Stimulated activated CD4-positive, alpha-beta T cell treated with anti-CD3 and anti-CD28 coated beads, Interleukin-2, amount 100 ng/mL, for 24 hours (primary cell): ENCODE data around the gene CASK.
A peak's percentile ranks its signal among the peaks of the same experiment; 100 is the strongest.

Experiments
- DNase-seq, 2 donors: peaks; one replicate each; pipeline ENCODE4 v3.0.0-alpha.2; 2020

CASK gene

DNA sequence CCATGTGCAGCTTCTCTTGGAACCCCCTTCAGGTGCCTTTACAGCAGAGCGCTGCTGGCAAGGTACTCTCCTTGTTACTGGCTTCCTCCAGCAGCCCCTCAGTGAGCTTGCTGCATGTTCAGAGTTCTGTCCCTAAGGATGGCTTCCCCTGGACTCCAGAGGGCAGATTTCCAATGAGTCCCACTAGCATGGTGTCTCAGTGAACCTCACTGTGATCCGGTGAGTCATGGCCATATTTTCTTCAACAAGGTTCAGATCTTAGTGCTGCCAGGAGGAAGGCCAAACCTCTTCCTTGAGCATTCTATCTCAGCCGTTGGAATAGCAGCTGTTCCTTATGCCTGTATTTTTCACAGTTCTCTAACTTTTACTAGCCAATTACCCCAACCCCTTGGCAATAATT, 98.8 kb downstream of the CASK start:
- no peak for DNase-seq

DNA sequence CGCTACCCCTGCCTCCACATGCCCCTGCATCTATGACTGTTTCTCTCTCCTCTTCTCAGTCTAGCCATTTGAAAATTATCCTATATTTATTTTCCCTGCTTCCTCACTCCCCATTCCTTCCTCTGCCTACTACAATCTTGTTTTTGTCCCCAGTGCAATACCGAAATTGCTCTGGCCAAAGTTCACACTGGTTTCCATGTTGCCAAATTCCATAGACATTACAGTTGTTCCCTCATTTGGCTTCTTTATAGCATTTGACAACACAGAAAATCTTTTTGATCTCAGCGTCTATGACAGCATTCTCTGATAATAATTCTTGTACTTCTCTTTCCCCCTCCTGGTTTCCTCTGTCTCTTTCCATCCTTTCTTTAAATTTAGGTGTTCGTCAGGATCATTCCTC, 100.0 kb downstream of the CASK start:
- no peak for DNase-seq

DNA sequence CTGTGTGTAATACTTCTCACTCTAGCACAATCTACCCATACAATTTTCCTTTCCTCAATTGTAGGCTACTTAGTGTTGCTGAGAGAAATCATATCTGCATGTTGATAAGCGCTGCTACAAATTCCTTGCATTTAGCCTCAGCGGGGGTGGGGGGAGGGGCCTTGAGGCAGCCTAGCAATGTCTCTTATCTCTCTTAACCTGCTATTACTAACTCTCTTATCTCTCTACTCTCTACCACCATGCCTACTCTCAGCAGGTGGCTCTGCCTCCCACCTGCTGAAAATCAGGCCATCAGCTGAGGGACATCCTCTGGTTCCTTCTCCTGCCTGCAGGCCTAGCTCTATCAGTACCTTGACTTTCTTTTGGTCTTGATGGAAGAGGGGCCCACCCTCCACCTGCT, 100.5 kb downstream of the CASK start:
- no peak for DNase-seq

DNA sequence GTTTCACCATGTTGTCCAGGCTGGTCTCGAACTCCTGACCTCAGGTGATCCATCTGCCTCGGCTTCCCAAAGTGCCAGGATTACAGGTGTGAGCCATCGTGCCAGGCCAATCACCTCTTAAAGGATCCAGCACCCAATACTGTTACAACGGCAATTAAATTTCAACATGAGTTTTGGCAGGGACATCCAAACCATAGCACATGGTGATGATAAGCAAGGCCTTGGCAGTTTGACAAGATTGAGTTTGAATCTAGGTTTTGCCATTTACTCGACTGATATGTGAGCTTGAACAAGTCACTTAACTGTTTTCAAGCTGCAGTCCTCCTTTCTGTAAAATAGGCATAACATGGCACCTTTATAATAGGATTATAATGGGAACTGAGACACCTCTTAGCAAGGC, 115.3 kb downstream of the CASK start:
- no peak for DNase-seq

DNA sequence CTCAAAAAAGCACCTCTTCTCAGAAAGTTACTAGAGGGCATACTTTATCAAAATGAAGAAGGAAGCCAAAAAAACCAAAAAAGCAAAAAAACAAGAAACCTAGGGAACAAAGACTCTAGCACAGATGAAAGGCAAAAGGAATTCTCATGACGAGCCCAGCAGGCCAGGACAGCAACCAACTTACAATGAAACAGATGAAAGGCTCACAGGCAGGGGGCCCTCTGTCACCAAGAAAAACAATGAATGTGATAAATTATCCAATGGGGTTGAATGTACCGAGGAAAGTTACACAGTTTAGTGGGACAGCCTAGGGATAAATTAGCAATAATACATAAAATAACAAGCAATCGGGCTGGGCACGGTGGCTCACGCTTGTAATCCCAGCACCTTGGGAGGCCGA, 120.4 kb downstream of the CASK start:
- no peak for DNase-seq

DNA sequence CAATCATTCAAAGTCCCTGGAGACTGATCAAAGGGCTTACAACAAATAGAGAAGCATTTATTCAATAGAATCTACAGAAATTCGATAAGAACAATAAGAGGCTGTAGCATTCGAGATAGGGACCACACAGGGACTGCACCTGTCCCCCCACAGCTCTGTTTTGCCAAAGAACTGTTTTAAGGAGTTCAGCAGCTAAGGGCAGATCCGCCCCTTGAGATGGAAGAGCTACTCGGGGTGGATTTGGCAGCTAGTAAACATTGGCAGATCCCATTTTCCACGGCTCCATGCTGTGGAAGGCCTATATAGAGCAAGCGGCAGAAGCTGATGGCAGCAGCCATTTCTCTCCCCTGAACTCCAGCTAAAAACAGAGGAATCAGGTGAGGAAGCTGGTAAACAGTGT, 123.7 kb downstream of the CASK start:
- no peak for DNase-seq

DNA sequence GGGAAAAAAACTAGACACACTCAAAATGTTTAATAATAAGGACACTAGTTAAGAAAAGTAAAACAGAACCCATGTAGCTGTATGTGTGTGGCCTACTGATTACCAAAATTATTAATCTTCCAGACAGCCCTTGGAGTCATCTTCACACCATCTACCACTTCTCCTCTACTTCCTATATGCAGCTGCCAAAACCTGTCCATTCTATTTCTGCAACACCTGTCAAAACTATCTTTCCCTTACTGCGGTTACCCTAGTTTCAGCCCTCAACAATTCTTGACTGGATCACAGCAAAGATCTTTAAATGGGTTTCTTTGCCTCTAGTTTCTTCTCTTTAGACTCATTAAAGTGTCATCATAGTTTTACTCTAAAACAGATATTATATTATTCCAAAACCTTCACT, 126.8 kb downstream of the CASK start:
- no peak for DNase-seq

DNA sequence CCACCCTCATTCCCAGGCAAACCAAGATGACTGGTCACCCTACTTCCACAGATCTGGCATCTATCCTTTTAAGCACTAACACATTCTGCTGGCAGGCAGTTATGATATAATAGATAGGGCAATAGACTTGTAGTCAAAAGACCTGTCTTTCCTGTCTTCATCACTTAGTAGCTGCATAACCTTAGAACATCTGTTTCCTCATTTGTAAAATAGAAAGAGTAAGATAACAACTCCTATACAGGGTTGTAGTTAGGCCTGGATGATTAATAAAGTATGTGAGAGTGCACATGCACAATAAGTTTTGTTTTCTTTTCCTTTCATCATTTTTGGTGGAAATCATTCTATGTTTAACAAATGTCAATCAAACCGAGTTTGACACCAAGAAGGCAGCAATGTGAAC, 127.3 kb downstream of the CASK start:
- DNase-seq: no peak

DNA sequence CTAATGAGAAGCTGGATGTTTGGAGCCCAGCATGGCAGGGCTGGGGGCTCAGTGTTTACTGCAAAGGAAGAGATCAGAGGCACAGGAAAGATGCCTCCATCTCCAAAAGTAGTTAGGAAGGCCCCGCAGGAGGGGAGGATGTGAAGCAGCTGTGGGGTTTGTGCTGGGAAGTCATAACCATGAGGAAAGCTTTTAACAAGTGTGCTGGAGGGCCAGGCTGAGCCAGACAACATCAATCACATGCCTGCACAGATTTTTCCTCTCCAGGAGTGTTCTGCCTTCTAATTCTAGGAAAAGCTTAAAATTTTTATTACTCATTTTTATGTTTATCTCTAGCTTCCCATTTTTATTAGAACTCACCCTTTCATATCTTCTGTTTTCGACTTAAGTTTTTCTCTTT, 134.0 kb downstream of the CASK start:
- no peak for DNase-seq

DNA sequence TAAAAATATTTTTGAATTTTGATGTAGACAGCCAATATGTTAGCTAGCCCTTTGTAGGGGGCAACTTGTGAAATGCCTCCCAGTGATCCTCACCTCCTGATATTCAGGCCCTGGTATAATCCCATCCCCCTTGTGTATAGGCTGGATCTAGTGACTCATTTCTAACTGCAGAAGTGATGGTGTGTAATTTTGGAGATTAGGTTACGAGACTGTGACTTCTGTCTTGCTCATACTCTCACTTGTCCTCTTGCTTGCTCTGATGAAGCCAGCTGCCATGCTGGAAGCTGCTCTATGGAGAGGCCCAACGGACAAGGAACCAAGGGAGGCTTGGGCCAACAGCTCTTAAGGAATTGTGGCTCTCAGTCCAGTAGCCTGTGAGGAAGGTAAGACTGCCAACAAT, 137.7 kb downstream of the CASK start:
- DNase-seq: no peak

DNA sequence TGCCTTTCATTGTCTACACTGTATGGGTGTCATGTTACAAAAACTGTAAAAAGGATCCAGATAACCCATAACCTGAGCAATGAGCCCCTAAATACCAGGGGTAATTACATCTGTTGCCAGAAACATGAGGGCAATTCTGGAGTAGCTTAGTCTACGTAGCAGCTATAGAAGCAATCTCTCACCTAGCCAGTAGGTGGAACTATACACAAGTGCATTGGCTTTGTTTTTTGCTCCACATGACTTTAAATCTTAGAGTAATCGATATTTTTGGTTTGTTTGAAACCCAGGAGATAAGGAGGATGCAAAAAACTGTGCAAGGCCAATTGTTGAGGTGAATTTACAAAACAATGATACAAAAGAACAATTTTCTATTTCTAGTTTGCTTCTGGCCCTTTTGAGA, 141.9 kb downstream of the CASK start:
- DNase-seq: no peak

DNA sequence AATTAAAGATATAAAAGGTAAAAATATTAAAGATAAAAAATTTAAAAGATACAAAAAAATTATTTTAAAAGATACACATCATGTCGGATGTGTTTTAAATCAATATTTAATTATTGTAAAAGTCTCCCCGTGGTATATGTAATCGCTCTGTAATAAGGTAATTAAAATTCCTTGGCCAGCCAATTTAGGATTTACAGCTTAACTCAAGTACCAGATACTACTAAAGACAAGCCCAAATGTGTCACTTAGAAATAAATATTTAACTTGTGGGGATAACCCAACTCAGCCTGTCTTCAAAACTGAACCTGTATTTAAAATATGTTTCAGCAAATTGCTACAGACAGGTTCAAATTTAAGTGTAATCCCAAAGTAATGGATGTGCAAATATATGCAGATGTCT, 143.4 kb downstream of the CASK start:
- DNase-seq: no peak

DNA sequence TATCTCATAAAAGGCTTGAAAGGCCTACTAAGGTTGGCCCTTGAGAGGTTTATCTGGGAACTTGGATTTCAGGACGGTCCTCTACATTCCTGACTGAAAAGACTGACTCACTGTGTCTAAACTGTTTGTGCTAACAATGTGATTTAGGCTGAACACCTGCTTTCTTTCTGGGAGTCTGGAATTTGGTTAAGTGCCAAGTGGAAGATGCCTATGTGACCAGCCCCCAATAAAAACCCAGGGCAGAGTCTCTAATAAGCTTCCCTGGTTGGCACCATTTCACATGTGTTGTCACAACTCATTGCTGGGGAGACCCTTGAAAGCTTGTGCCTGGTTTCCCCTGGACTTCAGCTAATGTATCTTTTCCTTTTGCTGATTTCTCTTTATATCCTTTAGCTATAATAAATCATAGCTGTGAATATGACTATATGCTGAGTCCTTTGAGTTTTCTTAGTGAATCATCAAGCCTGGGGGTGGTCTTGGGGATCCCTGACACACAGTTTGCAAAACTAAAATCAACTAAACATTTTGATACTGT, 144.3 kb downstream of the CASK start:
- no peak for DNase-seq

DNA sequence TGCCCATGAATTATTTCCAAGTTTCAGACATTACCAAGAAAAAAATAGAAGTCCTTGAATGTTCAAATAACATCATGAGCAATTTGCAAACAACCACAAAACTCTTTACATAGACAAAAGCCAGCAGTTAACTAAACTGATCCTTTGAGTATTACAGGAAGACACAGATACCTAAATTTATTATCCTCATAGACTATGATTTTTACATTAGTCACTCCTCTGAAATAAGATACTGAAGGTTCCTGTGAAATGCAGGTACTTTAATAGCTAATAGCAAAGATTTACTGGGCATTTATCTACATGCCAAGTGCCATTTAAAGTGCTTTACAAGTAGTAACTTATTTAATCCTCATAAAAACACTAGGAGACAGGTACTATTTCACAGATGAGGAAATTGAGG, 161.7 kb downstream of the CASK start:
- DNase-seq: no peak

DNA sequence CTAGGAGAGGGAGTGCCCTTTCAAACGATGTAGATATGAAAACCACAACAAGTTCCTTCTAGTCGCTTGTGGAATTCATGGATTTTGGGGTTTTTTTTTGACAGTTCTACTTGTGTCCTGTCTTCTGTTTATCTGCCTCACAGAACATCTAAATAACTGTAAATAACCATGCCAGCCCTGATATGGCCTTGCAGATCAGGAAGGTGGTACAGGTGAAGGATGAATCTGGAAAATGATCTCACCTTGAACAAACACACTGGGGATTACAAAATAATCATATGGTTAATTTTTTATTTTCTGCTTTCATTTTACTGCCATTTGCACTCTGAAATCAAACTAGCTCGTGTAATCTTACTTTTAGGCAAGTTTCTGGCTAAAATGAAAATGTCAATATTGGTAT, 162.2 kb downstream of the CASK start:
- no peak for DNase-seq

DNA sequence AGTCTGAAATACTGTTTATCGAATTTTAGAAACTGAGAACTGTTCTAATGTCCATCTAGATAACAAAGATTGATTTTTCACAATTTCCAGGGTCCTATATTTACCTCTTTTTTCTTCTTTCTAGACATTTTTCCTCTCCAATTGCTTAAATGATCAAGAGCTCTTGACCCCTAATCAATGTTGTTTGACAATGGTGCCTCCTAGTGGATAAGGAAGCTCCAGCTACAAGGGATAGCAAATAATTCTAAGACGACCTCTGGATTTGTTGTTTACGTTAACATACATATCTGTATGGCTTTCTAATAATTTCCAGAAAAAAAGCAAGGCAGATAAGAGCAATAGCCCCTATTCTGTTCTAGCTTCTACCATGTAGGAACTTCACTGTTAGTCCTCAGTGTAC, 163.5 kb downstream of the CASK start:
- DNase-seq: no peak

DNA sequence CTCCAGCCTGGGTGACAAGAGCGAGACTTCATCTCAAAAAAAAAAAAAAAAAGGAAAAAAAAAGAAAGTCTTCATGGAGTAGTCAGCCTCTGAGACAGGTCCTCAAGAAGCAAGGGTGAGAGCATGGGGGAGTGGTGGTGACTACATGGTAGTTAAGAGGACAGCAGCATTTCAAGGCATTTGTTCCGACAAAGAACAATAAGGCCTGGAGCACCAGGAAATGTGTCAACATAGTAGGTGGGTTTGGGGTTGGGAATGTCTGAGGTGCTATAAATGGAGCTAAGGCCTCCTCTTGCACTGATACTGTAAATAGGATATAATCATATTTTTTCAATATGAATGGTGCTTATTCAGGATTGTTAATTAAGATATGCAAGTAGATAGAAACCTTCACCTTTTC, 165.0 kb downstream of the CASK start:
- no peak for DNase-seq

DNA sequence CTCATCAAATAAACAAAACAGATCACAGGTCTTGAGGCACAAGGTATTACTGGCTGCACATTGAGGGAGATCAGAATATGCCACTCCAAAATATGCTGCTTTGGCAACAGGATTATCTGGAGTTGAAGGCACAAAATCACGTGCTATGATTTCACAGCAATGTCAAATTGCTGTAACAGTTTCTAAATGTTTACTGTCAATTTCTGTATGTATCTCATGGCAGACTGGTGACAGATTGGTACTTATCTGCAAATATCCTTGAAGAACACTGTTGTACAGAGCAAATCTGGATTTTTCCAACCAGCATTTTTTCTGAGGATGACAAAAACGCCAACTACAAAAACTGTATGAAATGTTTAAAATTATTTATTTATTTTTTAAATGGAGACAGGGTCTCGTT, 172.6 kb downstream of the CASK start:
- DNase-seq: no peak

DNA sequence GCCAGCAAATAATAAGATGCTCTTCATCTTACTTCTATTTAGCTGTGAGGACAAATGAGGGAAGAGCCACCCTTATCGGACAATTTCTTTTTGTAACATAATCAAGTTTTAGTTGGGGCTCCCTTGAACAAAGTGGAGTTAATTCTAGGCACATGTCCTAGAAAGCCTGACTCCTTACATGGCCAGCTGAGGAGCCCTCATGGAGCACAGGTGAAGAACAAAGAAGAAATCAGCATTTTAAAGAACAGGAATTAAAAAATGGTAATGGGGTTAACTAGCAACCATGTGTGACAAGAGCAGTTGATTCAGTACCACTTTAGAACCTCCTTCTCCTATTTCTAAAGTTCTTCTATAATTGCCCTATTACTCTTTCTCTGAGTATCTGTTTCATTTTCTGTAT, 183.5 kb downstream of the CASK start:
- no peak for DNase-seq

DNA sequence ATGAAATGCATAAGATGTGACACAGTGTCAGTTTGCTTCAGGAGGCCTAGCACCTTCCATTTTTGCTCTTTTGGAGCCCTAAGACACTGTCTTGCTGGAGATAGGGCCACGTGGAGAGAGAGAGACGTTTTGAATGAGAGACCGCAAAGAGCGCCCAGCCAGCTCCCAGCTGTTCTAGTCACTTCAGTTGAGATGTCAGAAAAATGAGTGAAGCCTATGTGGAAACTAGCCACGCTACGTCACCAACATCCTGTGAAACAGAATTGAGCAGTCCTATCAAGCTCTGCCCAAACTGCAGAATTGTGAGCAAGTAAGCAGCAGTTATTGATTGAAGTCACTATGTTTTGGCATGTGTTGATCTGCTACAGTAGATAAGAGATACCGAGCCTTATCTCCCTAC, 186.3 kb downstream of the CASK start:
- DNase-seq: peak in 1 of 2 donors; percentile 3

DNA sequence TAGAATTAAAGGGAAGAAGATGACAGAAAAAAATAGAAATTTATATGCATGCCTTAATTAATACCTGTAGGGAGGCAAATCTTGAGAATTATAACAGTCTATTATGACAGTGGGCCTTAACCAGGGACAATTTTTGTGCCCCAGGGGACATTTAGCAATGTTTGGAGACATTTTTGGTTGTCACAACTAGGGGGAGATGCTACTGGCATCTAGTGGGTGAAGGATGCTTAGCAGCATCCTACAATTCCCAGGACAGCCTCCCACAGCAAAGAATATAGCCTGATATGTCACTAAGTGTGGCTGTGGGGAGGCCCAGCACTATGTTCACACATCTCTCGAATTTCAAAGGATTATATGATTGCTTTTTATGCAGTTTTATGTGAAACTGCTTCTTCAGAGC, 188.8 kb downstream of the CASK start:
- DNase-seq: no peak

DNA sequence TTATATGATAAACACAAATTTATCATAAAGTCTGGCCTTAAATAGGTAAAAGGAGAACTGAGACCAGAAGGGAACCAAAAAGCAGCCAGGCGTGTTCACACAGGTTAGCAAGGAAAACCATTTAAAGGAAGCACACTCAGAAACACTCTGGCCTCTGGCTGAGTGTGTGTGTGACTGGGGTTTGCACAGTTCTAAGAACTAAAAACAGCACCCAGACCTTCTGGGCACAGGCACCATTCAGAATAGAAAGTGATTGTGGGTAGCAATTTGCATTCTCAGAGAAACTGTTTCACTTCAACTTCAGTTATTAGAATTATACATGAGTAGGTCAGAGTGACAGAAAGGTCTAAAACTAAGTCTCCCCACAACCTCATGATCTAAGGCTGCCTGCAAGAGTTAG, 189.4 kb downstream of the CASK start:
- DNase-seq: peak in 1 of 2 donors; percentile 6

DNA sequence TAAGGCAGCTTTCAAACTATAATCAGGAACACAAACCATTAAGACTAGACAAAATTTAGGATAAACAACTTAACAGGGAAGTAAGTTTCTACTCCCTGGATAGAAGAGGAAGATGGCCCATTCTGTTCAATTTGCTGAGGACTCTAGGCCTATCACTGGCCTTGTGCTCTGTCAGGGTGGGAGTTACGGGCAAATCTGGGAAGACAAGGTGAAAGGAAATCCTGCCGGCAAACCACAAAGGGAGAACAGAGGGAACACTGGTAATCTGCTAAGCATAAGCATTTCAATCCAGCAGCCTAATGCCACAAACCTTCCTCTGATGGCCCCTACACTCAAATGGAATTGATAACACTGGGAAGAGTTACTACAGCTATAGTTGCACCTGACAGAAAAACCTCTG, 191.1 kb downstream of the CASK start:
- DNase-seq: no peak

DNA sequence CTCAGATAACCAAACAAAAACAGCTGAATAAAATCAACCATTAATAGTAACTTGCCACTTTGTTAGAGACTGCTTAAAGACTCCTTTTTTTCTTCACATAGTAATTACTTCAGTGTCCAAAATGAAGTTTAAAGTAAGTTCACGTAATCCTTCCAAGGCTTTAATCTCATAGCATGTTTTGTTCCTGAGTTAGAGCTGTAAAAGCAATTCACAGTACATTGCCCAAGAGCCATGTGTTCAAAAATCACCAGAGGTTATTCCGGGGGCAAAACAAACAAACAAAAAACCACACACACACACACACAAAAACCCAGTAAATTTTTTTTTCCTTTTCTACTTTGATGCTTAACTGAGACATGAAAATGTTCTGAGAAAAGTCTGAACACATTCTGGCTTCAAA, 193.3 kb downstream of the CASK start:
- no peak for DNase-seq

DNA sequence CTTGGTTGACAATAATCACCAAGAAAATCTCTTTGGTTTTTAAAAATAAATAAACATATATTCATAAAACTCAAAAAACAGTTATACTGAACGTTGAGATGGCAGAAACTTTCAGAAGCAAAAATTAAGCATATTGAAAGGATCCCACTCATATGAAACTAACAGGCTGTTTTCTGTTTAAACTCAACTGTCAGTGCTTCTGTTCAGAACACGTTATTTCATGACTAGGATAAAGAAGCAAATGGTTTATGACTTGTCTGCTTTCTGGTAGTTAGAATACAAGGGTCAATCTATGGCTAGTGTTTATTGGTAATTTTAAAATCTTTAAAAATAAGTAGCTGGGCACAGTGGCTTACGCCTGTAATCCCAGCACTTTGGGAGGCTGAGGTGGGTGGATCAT, 195.2 kb downstream of the CASK start:
- no peak for DNase-seq

DNA sequence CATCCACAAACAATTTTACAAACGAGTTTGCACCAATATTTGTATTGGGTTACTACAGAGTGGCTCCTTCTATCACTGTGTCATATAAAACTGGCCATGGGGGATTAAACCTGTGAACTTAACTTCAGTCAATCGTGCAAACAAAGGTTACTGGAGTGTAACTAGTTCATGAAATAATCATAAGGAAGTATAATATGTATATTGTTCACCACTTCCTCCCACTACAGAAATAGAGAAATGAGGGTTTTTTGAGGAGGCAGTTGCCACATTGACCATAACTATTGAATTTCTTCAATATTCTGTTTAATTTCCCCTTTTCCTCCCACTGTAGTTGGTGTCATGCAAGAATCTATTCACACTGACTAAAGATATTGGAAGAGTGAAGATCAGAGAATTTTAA, 199.5 kb downstream of the CASK start, which contains the start of gene GPR82:
Gene GPR82, plus strand, starts transcription at position 356 of the 400 bp plus-strand sequence. CDS start 2,846 bp downstream, outside the sequence.
- DNase-seq: no peak
